Neuron (in vitro differentiated cells): ENCODE results near the gene PDAP1.
"Not testable (repeated sequence)": the region's sequence is repeated elsewhere in the genome, so short reads cannot be mapped to it uniquely, and the experiment has no call there.

ENCODE experiments used
- H2AFZ ChIP-seq: one replicate; pipeline ENCODE4 v1.6.1; 2013; ENCODE audit warnings: low read depth, mild to moderate bottlenecking, inconsistent platforms, low read length, moderate library complexity
- H3K27me3 ChIP-seq: one replicate; pipeline ENCODE4 v1.6.1; 2013; ENCODE audit warnings: low read length; ENCODE audit not compliant: insufficient read depth
- H3K36me3 ChIP-seq: one replicate; pipeline ENCODE4 v1.6.1; 2013; ENCODE audit warnings: low read length; ENCODE audit not compliant: insufficient read depth
- H3K4me1 ChIP-seq: one replicate; pipeline ENCODE4 v1.6.1; 2013; ENCODE audit warnings: low read length; ENCODE audit not compliant: insufficient read depth
- H3K4me3 ChIP-seq: 2 replicates; pipeline ENCODE4 v1.5.1; 2013; ENCODE audit warnings: mild to moderate bottlenecking, low read length, moderate library complexity
- H3K9me3 ChIP-seq: one replicate; pipeline ENCODE4 v1.6.1; 2013; ENCODE audit warnings: low read length

Gene PDAP1

GRCh38 chr7:99386584-99387238 is 21.7 kb downstream of the PDAP1 start:
- Histone ChIP-seq H3K4me3 (no peak overlapping the region), H3K27me3 (no peaks in the 10 kb centered on the region), H3K4me1 (no peaks in the 10 kb centered on the region), H3K9me3 (no peaks in the 10 kb centered on the region), H3K36me3 (peaks cover 5% of the 10 kb centered on the region), H2AFZ (no peak overlapping the region)

GRCh38 chr7:99385564-99385963 is 22.8 kb downstream of the PDAP1 start:
- no peaks in the 10 kb centered on the region for H3K36me3 ChIP-seq
- H2AFZ ChIP-seq, result no peak overlapping the region
- no peaks in the 10 kb centered on the region for H3K27me3 ChIP-seq
- no peak overlapping the region for H3K4me3 ChIP-seq
- no peaks in the 10 kb centered on the region for H3K4me1 ChIP-seq
- no peaks in the 10 kb centered on the region for H3K9me3 ChIP-seq

DNA sequence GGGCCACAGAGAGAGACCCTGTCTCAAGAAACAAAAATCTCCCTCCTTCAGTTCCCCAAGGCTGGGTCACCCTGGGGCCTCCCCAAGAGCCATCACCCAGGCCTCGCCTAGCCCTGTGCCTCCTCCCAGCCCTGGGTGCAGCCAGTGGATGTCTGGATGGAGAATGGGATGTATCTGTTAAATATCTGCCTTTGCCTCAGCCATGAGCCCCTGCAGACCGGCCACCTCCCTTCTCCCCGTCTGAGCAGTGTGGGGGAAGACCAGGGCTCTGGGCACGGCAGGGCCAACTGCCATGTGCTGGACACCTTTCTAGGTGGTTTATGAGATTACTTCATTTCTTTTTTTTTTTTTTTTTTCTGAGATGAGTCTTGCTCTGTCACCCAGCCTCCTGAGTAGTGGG is 23.9 kb downstream of the PDAP1 start:
- no peaks in the 10 kb centered on the region for H3K27me3 ChIP-seq
- H3K4me3 ChIP-seq, result no peak overlapping the region
- H3K4me1 ChIP-seq, result no peaks in the 10 kb centered on the region
- no peaks in the 10 kb centered on the region for H3K36me3 ChIP-seq
- no peak overlapping the region for H2AFZ ChIP-seq
- H3K9me3 ChIP-seq, result no peaks in the 10 kb centered on the region

DNA sequence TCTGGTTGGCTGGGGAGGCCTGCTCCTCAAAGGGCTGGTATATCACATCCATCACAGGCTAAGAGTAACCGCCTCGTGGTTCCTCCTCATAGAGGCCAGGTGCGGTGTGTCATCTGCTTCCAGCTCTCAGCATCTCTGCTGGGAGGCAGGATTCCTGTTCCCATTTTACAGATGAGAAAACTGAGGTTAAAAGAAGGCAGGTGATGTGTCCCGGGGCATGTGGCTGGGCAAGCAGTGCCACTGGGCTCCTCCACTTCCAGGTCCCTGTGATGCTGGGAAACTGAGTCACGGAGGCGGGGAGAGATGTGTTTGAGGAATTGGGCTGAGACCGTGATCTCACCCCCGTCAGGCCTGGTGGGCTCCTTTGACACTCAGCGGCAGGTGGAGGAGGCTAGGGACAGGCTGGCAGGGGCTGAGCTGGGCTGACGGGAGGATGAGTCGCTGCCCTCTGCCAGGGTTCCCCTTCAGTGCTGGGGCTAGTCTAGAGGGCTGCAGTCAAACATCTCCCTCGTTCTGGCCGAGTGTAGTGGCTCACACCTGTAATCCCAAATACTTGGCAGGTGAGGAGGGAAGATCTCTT is 24.5 kb downstream of the PDAP1 start:
- no peak overlapping the region for H3K4me3 ChIP-seq
- H2AFZ ChIP-seq, result no peak overlapping the region
- no peaks in the 10 kb centered on the region for H3K9me3 ChIP-seq
- H3K27me3 ChIP-seq, result no peaks in the 10 kb centered on the region
- no peaks in the 10 kb centered on the region for H3K4me1 ChIP-seq
- no peaks in the 10 kb centered on the region for H3K36me3 ChIP-seq

- Histone ChIP-seq H3K4me1 (no peaks in the 10 kb centered on the region), H3K27me3 (no peaks in the 10 kb centered on the region), H3K4me3 (no peak overlapping the region), H3K36me3 (no peaks in the 10 kb centered on the region), H3K9me3 (no peaks in the 10 kb centered on the region), H2AFZ (no peak overlapping the region)
Measured at GRCh38 chr7:99383203-99383602, 25.2 kb downstream of the PDAP1 start.

- Histone ChIP-seq H3K36me3 (no peaks in the 10 kb centered on the region), H3K4me1 (no peaks in the 10 kb centered on the region), H2AFZ (no peak overlapping the region), H3K9me3 (no peaks in the 10 kb centered on the region), H3K27me3 (no peaks in the 10 kb centered on the region), H3K4me3 (no peak overlapping the region)
Measured at GRCh38 chr7:99381664-99382075, 26.7 kb downstream of the PDAP1 start.

- Histone ChIP-seq H3K4me3 (no peak overlapping the region), H3K27me3 (no peaks in the 10 kb centered on the region), H3K4me1 (no peaks in the 10 kb centered on the region), H2AFZ (no peak overlapping the region), H3K36me3 (no peaks in the 10 kb centered on the region), H3K9me3 (no peaks in the 10 kb centered on the region)
Measured at GRCh38 chr7:99380823-99381663, 27.4 kb downstream of the PDAP1 start.

GRCh38 chr7:99380032-99380822 is 28.2 kb downstream of the PDAP1 start:
- Histone ChIP-seq H3K9me3 (no peaks in the 10 kb centered on the region), H3K4me3 (no peak overlapping the region), H3K27me3 (no peaks in the 10 kb centered on the region), H2AFZ (no peak overlapping the region), H3K4me1 (no peaks in the 10 kb centered on the region), H3K36me3 (no peaks in the 10 kb centered on the region)

DNA sequence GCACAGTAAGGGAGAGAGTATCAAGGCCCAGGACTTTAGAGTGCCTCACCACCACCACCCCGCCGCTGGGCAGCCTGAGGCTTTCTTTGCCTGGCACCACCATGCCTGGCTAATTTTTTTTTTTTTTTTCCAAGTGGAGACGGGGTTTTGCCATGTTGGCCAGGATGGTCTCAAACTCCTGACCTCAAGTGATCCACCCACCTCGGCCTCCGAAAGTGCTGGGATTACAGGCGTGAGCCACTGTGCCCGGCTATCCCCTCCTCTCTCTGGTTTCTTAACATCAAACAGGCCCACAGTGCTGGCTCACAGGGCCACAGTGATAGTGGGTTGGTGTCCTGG is 28.7 kb downstream of the PDAP1 start:
- H2AFZ ChIP-seq, H3K4me3 ChIP-seq, H3K9me3 ChIP-seq, H3K27me3 ChIP-seq, H3K4me1 ChIP-seq, H3K36me3 ChIP-seq: not testable (repeated sequence)

DNA sequence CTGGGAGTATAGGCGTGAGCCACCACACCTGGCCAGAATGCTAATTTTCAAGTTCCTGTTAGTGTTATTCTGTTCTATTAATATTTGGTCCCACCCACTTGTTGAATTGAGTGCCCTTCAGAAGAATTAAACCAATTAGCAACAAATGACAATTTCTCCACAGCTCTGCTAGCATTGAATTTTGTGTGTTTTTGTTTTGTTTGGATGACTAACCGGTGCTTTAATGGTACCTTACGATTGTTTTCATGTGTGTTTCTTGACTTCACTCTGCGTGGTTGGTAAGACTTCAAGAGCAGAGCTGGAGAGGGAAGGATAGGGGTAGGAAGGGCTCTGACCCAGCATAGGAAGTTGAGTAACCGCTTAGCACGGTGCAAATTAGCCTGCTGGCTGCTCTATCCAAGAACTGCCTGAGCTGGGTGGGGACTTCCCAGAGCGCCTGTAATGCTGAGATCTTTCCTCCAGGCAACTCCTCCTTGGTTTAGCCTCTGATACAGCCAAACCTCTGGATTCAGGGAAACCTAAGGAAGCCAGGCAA is 29.3 kb downstream of the PDAP1 start:
- Histone ChIP-seq H3K9me3 (no peaks in the 10 kb centered on the region), H3K27me3 (no peaks in the 10 kb centered on the region), H3K36me3 (no peaks in the 10 kb centered on the region), H3K4me1 (no peaks in the 10 kb centered on the region), H2AFZ (no peak overlapping the region), H3K4me3 (no peak overlapping the region)

DNA sequence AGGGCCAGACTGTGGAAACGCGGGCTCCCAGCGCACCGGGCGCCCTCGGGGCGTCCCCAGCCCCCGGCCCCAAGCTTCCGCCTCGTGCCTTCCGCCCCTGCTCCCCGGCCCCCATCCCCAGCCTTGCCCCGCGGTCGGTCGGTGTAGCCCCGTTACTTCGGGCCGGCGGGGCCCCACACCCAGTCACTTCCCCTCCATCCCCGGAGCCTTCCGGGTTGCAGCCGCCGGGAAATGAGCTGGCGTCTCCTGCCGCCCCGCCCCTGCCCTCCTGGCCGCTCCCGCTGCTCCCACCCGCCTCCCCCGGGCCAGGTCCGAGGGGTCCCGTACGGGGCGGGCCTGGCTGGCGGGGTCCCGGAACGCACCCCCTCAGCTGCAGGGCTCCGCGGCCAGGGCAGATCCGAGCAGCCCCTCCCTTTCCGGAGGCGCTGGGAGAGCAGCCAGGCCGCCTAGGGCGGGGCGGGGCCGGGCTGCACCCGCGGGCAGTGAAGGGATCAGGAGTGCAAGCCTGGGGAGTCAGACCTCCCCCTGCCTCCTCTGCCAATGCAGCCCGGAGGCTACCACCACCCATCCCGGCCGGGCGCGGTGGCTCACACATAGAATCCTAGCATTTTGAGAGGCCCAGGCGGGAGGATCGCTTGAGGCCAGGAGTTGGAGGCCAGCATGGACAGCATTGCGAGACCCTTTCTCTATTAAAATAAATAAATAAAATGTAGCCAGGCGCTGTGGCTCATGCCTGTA is 33.2 kb downstream of the PDAP1 start:
- H3K27me3 ChIP-seq, result no peaks in the 10 kb centered on the region
- no peaks in the 10 kb centered on the region for H3K9me3 ChIP-seq
- peak overlapping the region; percentile 58 for H3K4me3 ChIP-seq
- no peaks in the 10 kb centered on the region for H3K4me1 ChIP-seq
- H2AFZ ChIP-seq, result peak overlapping the region; percentile 90
- peaks cover 2% of the 10 kb centered on the region for H3K36me3 ChIP-seq
